HepG2 (cell line): ENCODE measurements around the gene GLOD5.

Experiments used
- PHF20 ChIP-seq: sonication (generic); formaldehyde crosslinking; IDR thresholded peaks from 2 replicates; pipeline ENCODE4 v1.5.0; 2020; ENCODE audit warnings: mild to moderate bottlenecking, missing genetic modification reagents
- POLR2AphosphoS5 ChIP-seq: IDR thresholded peaks from 2 replicates; pipeline ENCODE4 v1.6.1; 2012; ENCODE audit warnings: low read depth, low read length
- ZNF639 ChIP-seq: conservative IDR thresholded peaks from 2 replicates; pipeline ENCODE4 v1.6.1; 2018; ENCODE audit warnings: missing genetic modification reagents
- ZNF841 ChIP-seq: sonication (generic); formaldehyde crosslinking; IDR thresholded peaks from 2 replicates; pipeline ENCODE4 v1.8.1; 2023; ENCODE audit warnings: missing genetic modification reagents, borderline replicate concordance

- TF ChIP-seq ZNF841 (CRISPR knock-in tag) (no peak), POLR2AphosphoS5 (no peak), ZNF639 (CRISPR knock-in tag) (no peak), PHF20 (CRISPR knock-in tag) (no peak)
Measured at GRCh38 chrX:48781705-48782104, 20.2 kb downstream of the GLOD5 start.
